ENCODE data around the gene ABCG5.

DNA sequence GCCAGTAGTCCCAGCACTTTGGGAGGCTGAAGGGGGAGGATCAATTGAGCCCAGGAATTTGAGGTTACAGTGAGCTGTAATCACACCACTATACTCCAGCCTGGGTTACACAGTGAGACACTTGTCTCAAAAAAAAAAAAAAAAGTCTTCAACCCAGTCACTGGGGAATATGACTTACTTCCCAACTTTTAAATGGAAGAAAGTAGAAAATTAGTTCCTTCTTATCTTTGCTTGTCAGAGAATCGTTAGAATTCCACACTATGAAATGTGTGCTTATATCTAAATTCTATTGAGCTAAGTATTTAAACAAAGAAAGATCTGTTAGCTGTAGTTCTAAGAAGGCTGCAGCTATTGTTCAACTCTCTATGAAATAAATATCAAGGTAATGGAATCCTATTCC, 42.4 kb downstream of the ABCG5 start:
- TF ChIP-seq, protein P1, sequence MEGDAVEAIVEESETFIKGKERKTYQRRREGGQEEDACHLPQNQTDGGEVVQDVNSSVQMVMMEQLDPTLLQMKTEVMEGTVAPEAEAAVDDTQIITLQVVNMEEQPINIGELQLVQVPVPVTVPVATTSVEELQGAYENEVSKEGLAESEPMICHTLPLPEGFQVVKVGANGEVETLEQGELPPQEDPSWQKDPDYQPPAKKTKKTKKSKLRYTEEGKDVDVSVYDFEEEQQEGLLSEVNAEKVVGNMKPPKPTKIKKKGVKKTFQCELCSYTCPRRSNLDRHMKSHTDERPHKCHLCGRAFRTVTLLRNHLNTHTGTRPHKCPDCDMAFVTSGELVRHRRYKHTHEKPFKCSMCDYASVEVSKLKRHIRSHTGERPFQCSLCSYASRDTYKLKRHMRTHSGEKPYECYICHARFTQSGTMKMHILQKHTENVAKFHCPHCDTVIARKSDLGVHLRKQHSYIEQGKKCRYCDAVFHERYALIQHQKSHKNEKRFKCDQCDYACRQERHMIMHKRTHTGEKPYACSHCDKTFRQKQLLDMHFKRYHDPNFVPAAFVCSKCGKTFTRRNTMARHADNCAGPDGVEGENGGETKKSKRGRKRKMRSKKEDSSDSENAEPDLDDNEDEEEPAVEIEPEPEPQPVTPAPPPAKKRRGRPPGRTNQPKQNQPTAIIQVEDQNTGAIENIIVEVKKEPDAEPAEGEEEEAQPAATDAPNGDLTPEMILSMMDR (IDR thresholded peaks at IDR 0.05), result no peak
- TF ChIP-seq POLR2A (IDR thresholded peaks at IDR 0.05), result no peak
- no peak for TF ChIP-seq EP300 (IDR thresholded peaks at IDR 0.05; ENCODE audit: low read depth)
